ELF-1 (cell line): ENCODE measurements around the gene CAMK1.
A peak's percentile ranks its signal among the peaks of the same experiment; 100 is the strongest.

ENCODE experiments used
- DNase-seq: peaks from one replicate; pipeline ENCODE4 v3.0.0-alpha.2; 2016; ENCODE audit warnings: low read depth, low spot score

The CAMK1 gene

GRCh38 chr3:9769426-9770275, at the start of gene CAMK1:
TSS of gene CAMK1 (minus strand) at chr3:9769947. CDS start at chr3:9767749, 2,198 bp downstream.
- peak; percentile 73 for DNase-seq

GRCh38 chr3:9818666-9819335, 49.1 kb upstream of the CAMK1 start:
- no peak for DNase-seq

GRCh38 chr3:9817436-9817835, 47.7 kb upstream of the CAMK1 start:
- DNase-seq, result no peak

- DNase-seq, result no peak
Measured at GRCh38 chr3:9815986-9816385, 46.2 kb upstream of the CAMK1 start.

- DNase-seq, result no peak
Measured at GRCh38 chr3:9812870-9813483, 43.2 kb upstream of the CAMK1 start.

- DNase-seq, result no peak
Measured at GRCh38 chr3:9810846-9811245, 41.1 kb upstream of the CAMK1 start.

GRCh38 chr3:9810433-9810770, 40.7 kb upstream of the CAMK1 start:
- DNase-seq, result no peak

- peak; percentile 72 for DNase-seq
Measured at GRCh38 chr3:9809615-9810432, 40.1 kb upstream of the CAMK1 start, which contains the start of gene TTLL3. TSS of gene TTLL3 (plus strand) at chr3:9810262. CDS start at chr3:9810662, 400 bp downstream.

GRCh38 chr3:9809239-9809614, 39.5 kb upstream of the CAMK1 start:
- DNase-seq, result no peak

- DNase-seq, result peak; percentile 59
Measured at GRCh38 chr3:9808345-9809037, 38.7 kb upstream of the CAMK1 start.

GRCh38 chr3:9807981-9808344, 38.2 kb upstream of the CAMK1 start:
- no peak for DNase-seq

- DNase-seq, result no peak
Measured at GRCh38 chr3:9806688-9807589, 37.2 kb upstream of the CAMK1 start.

- no peak for DNase-seq
Measured at GRCh38 chr3:9806137-9806536, 36.4 kb upstream of the CAMK1 start.

GRCh38 chr3:9804996-9805395, 35.2 kb upstream of the CAMK1 start:
- no peak for DNase-seq

GRCh38 chr3:9803494-9803893, 33.7 kb upstream of the CAMK1 start:
- no peak for DNase-seq

- DNase-seq, result no peak
Measured at GRCh38 chr3:9800529-9800928, 30.8 kb upstream of the CAMK1 start.

- no peak for DNase-seq
Measured at GRCh38 chr3:9797196-9797945, 27.6 kb upstream of the CAMK1 start.

- no peak for DNase-seq
Measured at GRCh38 chr3:9795207-9795606, 25.5 kb upstream of the CAMK1 start.

GRCh38 chr3:9794400-9794799, 24.7 kb upstream of the CAMK1 start:
- no peak for DNase-seq
